Testis (tissue), 3 donors: ENCODE measurements around the gene DAPK3. TPM values are rescaled to one million over a fixed set of nuclear protein-coding genes. Genes with fewer than 3 reads are reported as not detected.

ENCODE experiments used
- DNase-seq: peaks from one replicate; pipeline ENCODE4 v3.0.0-alpha.2; 2019
- H3K27ac ChIP-seq, 2 donors: fragments of 200-600 bp; sonication (generic); one replicate each; pipeline ENCODE4 v1.5.1; 2019
- H3K27me3 ChIP-seq: fragments of 200-600 bp; sonication (generic); one replicate; pipeline ENCODE4 v1.5.1; 2019
- H3K36me3 ChIP-seq: fragments of 200-600 bp; sonication (generic); one replicate; pipeline ENCODE4 v1.5.1; 2017; ENCODE audit warnings: low read depth; ENCODE audit errors: missing control alignments
- H3K4me1 ChIP-seq: fragments of 200-600 bp; sonication (generic); one replicate; pipeline ENCODE4 v1.5.1; 2019
- H3K4me3 ChIP-seq, 2 donors: fragments of 200-600 bp; sonication (generic); one replicate each; pipeline ENCODE4 v1.5.1; 2017 to 2019
- H3K9me3 ChIP-seq: fragments of 200-600 bp; sonication (generic); one replicate; pipeline ENCODE4 v1.5.1; 2017
- CTCF ChIP-seq, 3 experiments: fragments of 450-650 bp in 2 of 3; fragments of 200-600 bp in 1 of 3; sonication (generic) in 1 of 3; IDR thresholded peaks; one replicate each; pipeline ENCODE4 v1.5.1; 2016 to 2019; ENCODE audit warnings: antibody characterized with exemption in 3 of 3, mild to moderate bottlenecking in 2 of 3, moderate library complexity in 1 of 3
- POLR2A ChIP-seq: fragments of 450-650 bp; IDR thresholded peaks from one replicate; pipeline ENCODE4 v1.6.1; 2017; ENCODE audit warnings: antibody characterized with exemption, mild to moderate bottlenecking, moderate library complexity
- WGBS, 2 donors: methylation state at CpG; one replicate each; pipeline ENCODE4 v1.1.5; 2018; 5-methylcytosine and 5-hydroxymethylcytosine counted together
- intact Hi-C: fragments of 100-400 bp; cut with DNase I; formaldehyde crosslinking; loops from one replicate; pipeline ENCODE4 v1.15.1; 2023; ENCODE audit warnings: low total_unique reads
- polyA plus RNA-seq: library from polyadenylated mRNA; stranded (reverse); fragments of 350-450 nt; fragmentation: Illumina TruSeq; extraction: RNeasy Lipid Tissue Mini Kit (QIAGEN cat#74804); gene quantifications from one replicate; pipeline ENCODE4 v1.2.3, GENCODE V29; 2014; ENCODE audit warnings: low read depth, low replicate concordance; ENCODE audit not compliant: insufficient read depth
- total RNA-seq, 2 donors: library from RNA; depleted of rRNA; stranded (reverse); fragments of >200 nt; gene quantifications; one replicate each; pipeline ENCODE4 v1.2.3, GENCODE V29; 2016

DAPK3 gene
- total and polyA plus RNA-seq, 3 donors from 2014 or later, result 89.8 to 111 (median 102) TPM

- Histone ChIP-seq H3K4me1 (no peaks in the 10 kb centered on the region), H3K36me3 (no peaks in the 10 kb centered on the region), H3K27me3 (no peaks in the 10 kb centered on the region), H3K4me3 (no peak overlapping the region), H3K9me3 (no peaks in the 10 kb centered on the region), H3K27ac (no peak overlapping the region)
- no peak for DNase-seq
- intact Hi-C loops, result no loop called here
- TF ChIP-seq CTCF (IDR thresholded peaks at IDR 0.05) (no peak), POLR2A (no peak)
Observed at GRCh38 chr19:3923096-3923758, 47.7 kb downstream of the DAPK3 start.

- no peaks in the 10 kb centered on the region for H3K9me3 ChIP-seq
- H3K4me3 ChIP-seq, result no peak overlapping the region
- DNase-seq, result no peak
- 93 to 96% methylated on average over 8 of the region's 8 CpGs for whole genome bisulfite sequencing, 2 donors
- H3K36me3 ChIP-seq, result no peaks in the 10 kb centered on the region
- H3K4me1 ChIP-seq, result no peaks in the 10 kb centered on the region
- no peak overlapping the region for H3K27ac ChIP-seq
- intact Hi-C loops, result no loop called here
- TF ChIP-seq POLR2A (no peak), CTCF (IDR thresholded peaks at IDR 0.05) (no peak)
- H3K27me3 ChIP-seq, result no peaks in the 10 kb centered on the region
Observed at GRCh38 chr19:3919793-3920192, 51.1 kb downstream of the DAPK3 start.

- WGBS, 2 donors, result 94 to 95% methylated on average over 5 of the region's 5 CpGs
- H3K4me3 ChIP-seq, result no peak overlapping the region
- TF ChIP-seq CTCF (IDR thresholded peaks at IDR 0.05) (no peak), POLR2A (no peak)
- no peaks in the 10 kb centered on the region for H3K36me3 ChIP-seq
- intact Hi-C loops, result no loop called here
- no peaks in the 10 kb centered on the region for H3K9me3 ChIP-seq
- no peaks in the 10 kb centered on the region for H3K4me1 ChIP-seq
- no peak overlapping the region for H3K27ac ChIP-seq
- no peak for DNase-seq
- no peaks in the 10 kb centered on the region for H3K27me3 ChIP-seq
Observed at GRCh38 chr19:3916033-3916432, 54.9 kb downstream of the DAPK3 start.

GRCh38 chr19:3914199-3914598 lies 56.7 kb downstream of the DAPK3 start:
- Histone ChIP-seq H3K4me3 (no peak overlapping the region), H3K27ac (no peak overlapping the region), H3K4me1 (no peaks in the 10 kb centered on the region), H3K36me3 (no peaks in the 10 kb centered on the region), H3K27me3 (no peaks in the 10 kb centered on the region), H3K9me3 (no peaks in the 10 kb centered on the region)
- intact Hi-C loops, result no loop called here
- DNase-seq, result no peak
- TF ChIP-seq CTCF (IDR thresholded peaks at IDR 0.05) (no peak), POLR2A (no peak)
- WGBS, 2 donors, result 67 to 68% methylated on average over 9 of the region's 9 CpGs

- H3K4me1 ChIP-seq, result no peaks in the 10 kb centered on the region
- TF ChIP-seq POLR2A (no peak), CTCF (IDR thresholded peaks at IDR 0.05) (no peak)
- no peak overlapping the region for H3K27ac ChIP-seq
- no peaks in the 10 kb centered on the region for H3K36me3 ChIP-seq
- no peaks in the 10 kb centered on the region for H3K9me3 ChIP-seq
- no peak overlapping the region for H3K4me3 ChIP-seq
- DNase-seq, result no peak
- no peaks in the 10 kb centered on the region for H3K27me3 ChIP-seq
- WGBS, 2 donors, result 89 to 92% methylated on average over 1 of the region's 1 CpG
- intact Hi-C loops, result no loop called here
Observed at GRCh38 chr19:3910105-3910504, 60.8 kb downstream of the DAPK3 start.
